ENCODE measurements around the gene USP53.
A peak's percentile ranks its signal among the peaks of the same experiment; 100 is the strongest.
"Not testable (repeated sequence)": the region's sequence is repeated elsewhere in the genome, so short reads cannot be mapped to it uniquely, and the experiment has no call there.

USP53 gene

DNA sequence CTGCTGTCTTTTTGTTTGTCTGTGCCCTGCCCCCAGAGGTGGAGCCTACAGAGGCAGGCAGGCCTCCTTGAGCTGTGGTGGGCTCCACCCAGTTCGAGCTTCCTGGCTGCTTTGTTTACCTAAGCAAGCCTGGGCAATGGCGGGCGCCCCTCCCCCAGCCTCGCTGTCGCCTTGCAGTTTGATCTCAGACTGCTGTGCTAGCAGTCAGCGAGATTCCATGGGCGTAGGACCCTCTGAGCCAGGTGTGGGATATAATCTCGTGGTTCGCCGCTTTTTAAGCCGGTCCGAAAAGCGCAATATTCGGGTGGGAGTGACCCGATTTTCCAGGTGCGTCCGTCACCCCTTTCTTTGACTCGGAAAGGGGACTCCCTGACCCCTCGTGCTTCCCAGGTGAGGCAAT is 67.0 kb downstream of the USP53 start:
- not testable (repeated sequence) for H2BK120ac ChIP-seq (ENCODE audit: low read depth, low read length); H3K4me2 ChIP-seq (ENCODE audit: low read length); H3K9ac ChIP-seq (ENCODE audit: low read length); H3K4me3 ChIP-seq (ENCODE audit: low read length); H3K4ac ChIP-seq (ENCODE audit: low read depth, low read length); H3K56ac ChIP-seq (ENCODE audit: low read length); H3K4me1 ChIP-seq (ENCODE audit: control insufficient read depth, low read depth, low read length); H2BK15ac ChIP-seq (replicated peaks; ENCODE audit: low read depth); H3K23ac ChIP-seq (ENCODE audit: low read length); H3K79me2 ChIP-seq (ENCODE audit: control insufficient read depth, insufficient read depth, low read length); H2AK5ac ChIP-seq (ENCODE audit: low read length); H3K36me3 ChIP-seq (ENCODE audit: control insufficient read depth, insufficient read depth, low read length); H3K27ac ChIP-seq (ENCODE audit: low read depth, low read length); H3K27me3 ChIP-seq (ENCODE audit: insufficient read depth, low read length, poor library complexity); H4K8ac ChIP-seq (ENCODE audit: low read depth, low read length); DNase-seq; H3K79me1 ChIP-seq (ENCODE audit: low read length); H3K18ac ChIP-seq (ENCODE audit: low read length); H2BK5ac ChIP-seq (ENCODE audit: low read length); H4K5ac ChIP-seq (ENCODE audit: low read length)
- WGBS (ENCODE audit: extremely low coverage, insufficient coverage, low lambda C conversion rate) = no CpG with 5 or more reads among the region's 19 CpGs

DNA sequence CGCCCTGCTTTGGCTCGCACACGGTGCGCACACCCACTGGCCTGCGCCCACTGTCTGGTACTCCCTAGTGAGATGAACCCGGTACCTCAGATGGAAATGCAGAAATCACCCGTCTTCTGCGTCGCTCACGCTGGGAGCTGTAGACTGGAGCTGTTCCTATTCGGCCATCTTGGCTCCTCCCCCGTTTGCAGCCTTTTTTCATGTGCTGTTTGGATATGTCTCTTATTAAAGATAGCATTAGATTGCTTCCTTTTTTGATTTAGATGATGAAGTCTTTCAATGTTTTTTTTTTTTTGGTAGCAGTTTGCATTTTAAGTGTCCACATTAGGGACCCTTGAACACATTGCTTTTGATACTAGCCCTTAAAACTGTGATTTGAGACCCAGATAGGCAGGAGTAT is 67.4 kb downstream of the USP53 start:
- H3K79me1 ChIP-seq (ENCODE audit: low read length); H3K23ac ChIP-seq (ENCODE audit: low read length); H3K27me3 ChIP-seq (ENCODE audit: insufficient read depth, low read length, poor library complexity); H2BK120ac ChIP-seq (ENCODE audit: low read depth, low read length); H3K4me2 ChIP-seq (ENCODE audit: low read length); H2AK5ac ChIP-seq (ENCODE audit: low read length); H3K4me1 ChIP-seq (ENCODE audit: control insufficient read depth, low read depth, low read length); H3K4ac ChIP-seq (ENCODE audit: low read depth, low read length); DNase-seq; H3K36me3 ChIP-seq (ENCODE audit: control insufficient read depth, insufficient read depth, low read length); H3K4me3 ChIP-seq (ENCODE audit: low read length); H4K5ac ChIP-seq (ENCODE audit: low read length); H3K27ac ChIP-seq (ENCODE audit: low read depth, low read length); H3K18ac ChIP-seq (ENCODE audit: low read length); H3K56ac ChIP-seq (ENCODE audit: low read length); H4K8ac ChIP-seq (ENCODE audit: low read depth, low read length); H2BK5ac ChIP-seq (ENCODE audit: low read length); H3K9ac ChIP-seq (ENCODE audit: low read length); H3K79me2 ChIP-seq (ENCODE audit: control insufficient read depth, insufficient read depth, low read length): not testable (repeated sequence)
- H2BK15ac ChIP-seq (replicated peaks; ENCODE audit: low read depth) = peak overlapping the region; percentile 57
- WGBS (ENCODE audit: extremely low coverage, insufficient coverage, low lambda C conversion rate) = no CpG with 5 or more reads among the region's 12 CpGs

GRCh38 chr4:119281393-119281792 is 68.9 kb downstream of the USP53 start:
- Histone ChIP-seq H3K79me2 (ENCODE audit: control insufficient read depth, insufficient read depth, low read length) (no peaks in the 10 kb centered on the region), H3K27me3 (ENCODE audit: insufficient read depth, low read length, poor library complexity) (no peaks in the 10 kb centered on the region), H2BK120ac (ENCODE audit: low read depth, low read length) (no peak overlapping the region), H3K36me3 (ENCODE audit: control insufficient read depth, insufficient read depth, low read length) (no peaks in the 10 kb centered on the region), H4K8ac (ENCODE audit: low read depth, low read length) (no peak overlapping the region), H3K18ac (ENCODE audit: low read length) (no peak overlapping the region), H3K56ac (ENCODE audit: low read length) (no peak overlapping the region), H3K9ac (ENCODE audit: low read length) (no peak overlapping the region), H4K5ac (ENCODE audit: low read length) (no peak overlapping the region), H2BK15ac (replicated peaks; ENCODE audit: low read depth) (no peak overlapping the region), H2AK5ac (ENCODE audit: low read length) (no peak overlapping the region), H2BK5ac (ENCODE audit: low read length) (no peak overlapping the region), H3K4me1 (ENCODE audit: control insufficient read depth, low read depth, low read length) (no peaks in the 10 kb centered on the region), H3K23ac (ENCODE audit: low read length) (no peak overlapping the region), H3K4me2 (ENCODE audit: low read length) (no peak overlapping the region), H3K4ac (ENCODE audit: low read depth, low read length) (no peak overlapping the region), H3K4me3 (ENCODE audit: low read length) (no peak overlapping the region), H3K27ac (ENCODE audit: low read depth, low read length) (no peak overlapping the region), H3K79me1 (ENCODE audit: low read length) (no peaks in the 10 kb centered on the region)
- no CpG with 5 or more reads among the region's 2 CpGs for WGBS (ENCODE audit: extremely low coverage, insufficient coverage, low lambda C conversion rate)
- DNase-seq = no peak

GRCh38 chr4:119284876-119285780 is 72.6 kb downstream of the USP53 start:
- Histone ChIP-seq H3K18ac (ENCODE audit: low read length) (no peak overlapping the region), H3K56ac (ENCODE audit: low read length) (no peak overlapping the region), H3K36me3 (ENCODE audit: control insufficient read depth, insufficient read depth, low read length) (no peaks in the 10 kb centered on the region), H4K5ac (ENCODE audit: low read length) (no peak overlapping the region), H3K27me3 (ENCODE audit: insufficient read depth, low read length, poor library complexity) (no peaks in the 10 kb centered on the region), H3K79me2 (ENCODE audit: control insufficient read depth, insufficient read depth, low read length) (no peaks in the 10 kb centered on the region), H3K23ac (ENCODE audit: low read length) (no peak overlapping the region), H4K8ac (ENCODE audit: low read depth, low read length) (no peak overlapping the region), H3K27ac (ENCODE audit: low read depth, low read length) (no peak overlapping the region), H2BK15ac (replicated peaks; ENCODE audit: low read depth) (no peak overlapping the region), H3K79me1 (ENCODE audit: low read length) (no peaks in the 10 kb centered on the region), H3K4ac (ENCODE audit: low read depth, low read length) (no peak overlapping the region), H3K4me1 (ENCODE audit: control insufficient read depth, low read depth, low read length) (no peaks in the 10 kb centered on the region), H2BK120ac (ENCODE audit: low read depth, low read length) (no peak overlapping the region), H3K4me3 (ENCODE audit: low read length) (no peak overlapping the region), H2BK5ac (ENCODE audit: low read length) (no peak overlapping the region), H3K4me2 (ENCODE audit: low read length) (no peak overlapping the region), H2AK5ac (ENCODE audit: low read length) (no peak overlapping the region), H3K9ac (ENCODE audit: low read length) (no peak overlapping the region)
- no CpG with 5 or more reads among the region's 4 CpGs for WGBS (ENCODE audit: extremely low coverage, insufficient coverage, low lambda C conversion rate)
- DNase-seq = no peak

GRCh38 chr4:119286377-119287002 is 74.0 kb downstream of the USP53 start:
- Histone ChIP-seq H4K8ac (ENCODE audit: low read depth, low read length) (no peak overlapping the region), H3K4me2 (ENCODE audit: low read length) (no peak overlapping the region), H3K56ac (ENCODE audit: low read length) (no peak overlapping the region), H3K36me3 (ENCODE audit: control insufficient read depth, insufficient read depth, low read length) (no peaks in the 10 kb centered on the region), H3K27ac (ENCODE audit: low read depth, low read length) (no peak overlapping the region), H3K4me1 (ENCODE audit: control insufficient read depth, low read depth, low read length) (no peaks in the 10 kb centered on the region), H4K5ac (ENCODE audit: low read length) (no peak overlapping the region), H2BK15ac (replicated peaks; ENCODE audit: low read depth) (no peak overlapping the region), H3K9ac (ENCODE audit: low read length) (no peak overlapping the region), H3K23ac (ENCODE audit: low read length) (no peak overlapping the region), H2BK120ac (ENCODE audit: low read depth, low read length) (no peak overlapping the region), H3K79me1 (ENCODE audit: low read length) (no peaks in the 10 kb centered on the region), H3K4me3 (ENCODE audit: low read length) (no peak overlapping the region), H2BK5ac (ENCODE audit: low read length) (no peak overlapping the region), H3K79me2 (ENCODE audit: control insufficient read depth, insufficient read depth, low read length) (no peaks in the 10 kb centered on the region), H2AK5ac (ENCODE audit: low read length) (no peak overlapping the region), H3K4ac (ENCODE audit: low read depth, low read length) (no peak overlapping the region), H3K18ac (ENCODE audit: low read length) (no peak overlapping the region), H3K27me3 (ENCODE audit: insufficient read depth, low read length, poor library complexity) (no peaks in the 10 kb centered on the region)
- WGBS (ENCODE audit: extremely low coverage, insufficient coverage, low lambda C conversion rate) = no CpG with 5 or more reads among the region's 3 CpGs
- peak; percentile 37 for DNase-seq
